GM18526 (cell line): ENCODE results near the gene ZBTB5.

ENCODE experiments used
- POLR2A ChIP-seq: IDR thresholded peaks from 3 replicates; pipeline ENCODE4 v1.6.1; 2011; ENCODE audit not compliant: insufficient read length; ENCODE audit errors: extremely low read depth

The ZBTB5 gene, protein sequence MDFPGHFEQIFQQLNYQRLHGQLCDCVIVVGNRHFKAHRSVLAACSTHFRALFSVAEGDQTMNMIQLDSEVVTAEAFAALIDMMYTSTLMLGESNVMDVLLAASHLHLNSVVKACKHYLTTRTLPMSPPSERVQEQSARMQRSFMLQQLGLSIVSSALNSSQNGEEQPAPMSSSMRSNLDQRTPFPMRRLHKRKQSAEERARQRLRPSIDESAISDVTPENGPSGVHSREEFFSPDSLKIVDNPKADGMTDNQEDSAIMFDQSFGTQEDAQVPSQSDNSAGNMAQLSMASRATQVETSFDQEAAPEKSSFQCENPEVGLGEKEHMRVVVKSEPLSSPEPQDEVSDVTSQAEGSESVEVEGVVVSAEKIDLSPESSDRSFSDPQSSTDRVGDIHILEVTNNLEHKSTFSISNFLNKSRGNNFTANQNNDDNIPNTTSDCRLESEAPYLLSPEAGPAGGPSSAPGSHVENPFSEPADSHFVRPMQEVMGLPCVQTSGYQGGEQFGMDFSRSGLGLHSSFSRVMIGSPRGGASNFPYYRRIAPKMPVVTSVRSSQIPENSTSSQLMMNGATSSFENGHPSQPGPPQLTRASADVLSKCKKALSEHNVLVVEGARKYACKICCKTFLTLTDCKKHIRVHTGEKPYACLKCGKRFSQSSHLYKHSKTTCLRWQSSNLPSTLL

DNA sequence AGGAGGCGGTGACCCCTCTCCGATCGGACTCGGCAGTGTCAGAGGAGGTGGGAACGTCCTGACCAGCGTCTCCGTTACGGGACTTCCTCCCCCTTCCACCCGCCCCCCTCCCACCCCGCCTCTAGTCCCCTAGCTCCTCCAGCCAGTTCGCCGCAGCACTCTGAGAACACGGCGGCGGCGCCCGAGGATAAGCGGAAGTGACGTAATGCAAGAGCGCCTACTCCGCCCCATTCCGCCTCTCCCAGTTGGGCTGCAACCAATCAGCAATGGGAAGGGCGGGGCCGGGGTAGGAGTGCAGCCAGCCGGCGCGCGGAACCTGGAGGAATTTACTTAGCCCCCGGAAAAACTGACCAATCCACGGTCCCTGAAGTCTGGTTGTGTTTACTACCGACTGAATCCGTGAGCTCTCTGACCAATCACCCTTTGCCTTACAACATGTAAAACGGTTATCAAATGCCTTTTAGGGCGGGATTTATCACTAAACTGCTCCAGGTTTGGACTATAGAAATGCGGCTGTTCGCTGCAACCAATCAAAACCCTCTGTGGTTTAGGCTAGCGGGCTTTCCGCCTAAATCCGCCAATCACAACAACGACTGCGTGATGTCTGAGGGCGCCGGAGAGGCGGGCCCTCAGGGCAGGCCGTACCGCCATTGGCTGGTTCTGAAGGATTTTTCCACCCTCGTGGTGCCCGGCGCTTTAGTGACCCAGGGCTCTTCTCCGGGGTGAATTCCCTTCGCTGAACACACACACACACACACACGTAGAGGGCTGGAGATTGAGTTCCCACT is at the start of gene ZBTB5:
TSS of gene ZBTB5 (minus strand) at position 202 of the 788 bp plus-strand sequence. CDS start 22,899 bp downstream, outside the sequence.
- TF ChIP-seq POLR2A: peak; percentile 33

DNA sequence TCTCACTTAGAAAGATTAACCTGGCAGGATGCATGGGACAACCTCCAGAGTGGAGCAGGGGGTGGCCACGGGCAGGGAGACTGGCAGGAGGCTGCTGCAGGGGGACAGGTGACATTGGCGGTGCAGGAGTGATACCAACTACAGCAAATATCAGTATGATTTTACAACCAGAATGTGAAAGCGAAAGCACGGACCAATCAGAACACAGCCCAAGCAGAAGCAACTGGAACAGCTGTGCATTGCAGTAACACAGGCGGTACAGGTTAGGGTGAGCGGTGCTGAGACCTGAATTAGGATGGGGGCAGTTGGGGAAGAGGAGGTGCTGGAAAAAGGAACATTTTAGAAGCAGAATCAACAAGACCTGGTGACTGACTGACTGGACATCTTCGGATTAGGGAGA is 49.7 kb upstream of the ZBTB5 start:
- no peak for TF ChIP-seq POLR2A

DNA sequence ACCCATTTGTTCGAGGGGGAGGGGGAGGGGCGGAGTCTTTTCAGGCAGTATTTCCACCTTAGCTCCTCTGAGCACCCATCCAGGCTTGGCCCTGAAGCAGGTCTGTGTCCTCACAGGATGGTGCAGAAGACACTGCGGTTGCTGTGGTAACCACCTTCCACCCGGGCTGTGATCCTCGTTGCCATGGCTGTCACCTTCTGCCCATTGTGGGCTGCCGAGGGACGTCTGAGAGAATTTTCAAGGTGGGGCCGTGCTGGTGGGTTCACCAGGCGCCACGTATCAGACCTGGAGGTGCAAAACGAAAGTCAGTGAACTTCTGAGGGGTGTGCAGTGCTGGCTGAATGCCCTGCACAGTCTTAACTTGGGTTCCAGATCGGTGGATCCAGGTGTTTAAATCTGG is 47.2 kb upstream of the ZBTB5 start:
- TF ChIP-seq POLR2A: no peak

DNA sequence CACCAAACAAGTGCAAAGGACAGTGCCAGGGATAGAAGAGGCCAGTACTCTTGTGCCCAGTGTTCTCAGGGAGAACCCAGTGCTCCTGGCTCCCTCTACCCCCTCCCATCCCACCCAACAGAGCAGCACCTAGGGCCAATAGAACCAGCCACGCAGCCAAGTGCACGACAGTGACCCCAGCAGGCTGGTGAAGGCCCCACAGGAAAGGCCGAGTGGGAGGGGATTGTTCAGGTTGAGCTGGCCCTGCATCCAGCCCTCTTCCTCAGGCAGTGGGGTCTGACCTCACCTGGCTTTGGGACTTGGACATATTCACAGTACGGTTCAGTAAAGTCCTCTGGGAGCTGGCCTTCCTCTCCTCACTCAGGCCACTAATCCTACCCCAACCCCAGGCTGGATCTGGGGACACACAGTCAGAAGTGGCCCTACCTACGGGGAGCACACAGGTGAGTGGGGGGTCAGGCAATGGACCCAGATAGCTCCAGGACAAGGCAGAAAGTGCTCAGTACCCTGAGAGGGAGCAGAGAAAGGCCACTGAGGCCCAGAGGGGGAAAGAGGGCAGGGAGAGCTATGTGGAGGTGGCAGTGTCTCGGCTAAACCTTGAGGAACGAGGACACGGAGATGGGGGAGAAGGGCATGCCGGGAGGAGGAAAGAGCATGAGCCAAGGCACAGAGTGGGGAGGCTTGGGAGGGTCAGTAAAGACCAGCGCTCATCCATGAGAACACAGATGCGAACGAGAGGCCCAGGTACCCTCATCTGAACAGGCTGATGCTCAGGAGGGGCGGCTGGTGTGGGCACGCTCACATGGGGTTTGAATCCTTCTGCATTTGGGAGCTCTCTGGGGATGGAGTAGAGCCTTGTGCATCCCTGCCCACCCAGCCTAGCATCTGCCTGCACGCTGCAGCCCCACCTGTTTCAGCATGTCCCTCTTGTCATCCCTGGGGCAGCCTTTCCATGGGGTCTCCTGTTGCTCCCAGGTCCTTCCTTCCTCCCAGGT is 46.1 kb upstream of the ZBTB5 start:
- TF ChIP-seq POLR2A: no peak

DNA sequence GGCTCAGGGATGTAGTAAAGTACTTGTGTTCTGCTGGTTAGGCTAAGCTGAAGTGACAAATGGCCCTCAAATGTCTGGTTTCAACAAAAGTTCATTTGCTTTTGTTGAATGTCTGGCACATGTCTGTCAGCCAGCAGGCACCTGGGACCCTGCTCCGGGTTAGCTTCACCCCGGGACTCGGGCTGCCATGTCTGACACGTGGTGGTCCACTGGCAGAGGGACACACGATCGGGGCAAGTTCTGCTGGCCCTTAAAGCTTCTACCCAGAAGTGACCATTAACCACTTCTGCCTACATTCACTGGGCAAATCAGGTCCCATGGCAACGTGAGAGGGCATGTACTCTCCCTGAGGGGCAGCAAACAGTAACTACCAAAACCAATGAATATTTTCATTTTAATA is 44.3 kb upstream of the ZBTB5 start:
- no peak for TF ChIP-seq POLR2A

DNA sequence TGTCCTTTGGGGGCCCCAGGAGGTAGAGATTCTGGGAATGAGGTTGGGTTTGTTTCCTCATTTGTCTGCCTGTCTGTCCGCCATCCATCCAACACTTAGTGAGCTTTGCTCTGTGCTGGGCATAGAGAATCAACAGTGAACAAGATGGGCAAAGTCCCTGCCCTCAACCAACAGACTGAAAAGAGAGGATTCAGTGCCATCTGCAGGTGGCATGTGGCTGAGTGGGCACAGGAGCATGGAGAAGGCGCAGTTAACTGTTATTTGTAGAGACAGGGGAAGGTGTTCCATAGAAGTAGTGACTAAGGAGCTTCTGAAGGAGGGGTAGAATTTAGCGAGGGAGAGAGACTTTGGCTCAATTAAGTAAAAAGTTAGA is 43.6 kb upstream of the ZBTB5 start:
- TF ChIP-seq POLR2A: no peak

DNA sequence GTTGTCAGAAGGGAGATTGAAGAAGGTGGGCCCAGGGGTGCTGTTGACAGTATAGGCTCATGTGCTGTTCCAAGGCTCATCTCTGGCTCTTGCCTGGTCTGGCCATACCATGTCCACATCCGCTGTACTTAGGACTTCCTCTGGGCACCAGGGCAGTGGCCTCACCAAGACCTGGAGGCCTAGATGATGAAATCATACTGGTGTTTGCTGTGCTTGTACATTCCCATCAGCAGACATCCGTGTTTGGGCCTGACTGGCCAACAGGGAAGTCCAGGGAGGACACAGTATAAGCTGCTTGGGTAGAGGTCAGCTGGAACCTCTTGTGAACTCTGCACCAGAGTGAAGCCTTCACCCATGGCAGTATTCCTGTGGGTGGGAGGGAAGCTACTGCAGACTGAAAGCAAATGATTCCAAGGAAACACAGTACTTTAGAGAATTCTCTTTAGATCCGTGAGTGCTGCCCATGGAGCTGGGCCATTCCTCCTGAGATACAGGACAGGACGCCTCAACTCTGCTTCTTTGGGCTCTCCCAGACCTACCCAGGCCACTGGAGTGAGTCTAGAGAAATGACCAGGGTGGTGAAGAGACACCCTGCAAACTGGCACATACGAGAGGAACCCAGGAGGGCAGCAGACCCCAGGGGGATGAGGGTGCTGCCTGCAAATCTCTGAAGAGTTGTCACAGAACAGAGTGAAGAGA is 43.0 kb upstream of the ZBTB5 start:
- no peak for TF ChIP-seq POLR2A

DNA sequence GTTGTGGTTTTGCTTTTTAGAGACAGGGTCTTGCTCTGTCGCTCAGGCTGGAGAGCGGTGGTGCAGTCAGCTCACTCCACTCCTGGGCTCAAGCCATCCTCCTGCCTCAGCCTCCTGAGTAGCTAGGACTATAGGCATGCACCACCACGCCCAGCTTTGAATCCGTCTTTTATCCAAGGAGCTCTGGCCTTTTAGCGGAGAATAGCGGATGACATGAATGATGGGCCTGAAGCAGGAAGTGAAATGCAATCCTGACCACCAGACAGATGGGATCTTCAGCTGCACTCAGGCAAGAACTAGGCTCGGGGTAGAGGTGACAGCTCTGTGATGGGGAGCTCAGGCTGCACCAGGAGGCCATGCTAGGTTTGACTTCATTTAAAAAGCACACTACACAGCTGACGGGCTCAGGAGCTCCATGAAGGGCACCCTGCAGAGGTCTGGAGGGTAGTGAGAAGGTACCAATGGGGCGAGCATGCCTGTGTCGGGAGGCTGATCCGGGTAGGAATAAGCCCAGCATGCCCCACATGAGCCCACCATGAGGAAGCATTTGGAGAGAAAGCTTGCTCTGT is 42.4 kb upstream of the ZBTB5 start:
- TF ChIP-seq POLR2A: no peak

DNA sequence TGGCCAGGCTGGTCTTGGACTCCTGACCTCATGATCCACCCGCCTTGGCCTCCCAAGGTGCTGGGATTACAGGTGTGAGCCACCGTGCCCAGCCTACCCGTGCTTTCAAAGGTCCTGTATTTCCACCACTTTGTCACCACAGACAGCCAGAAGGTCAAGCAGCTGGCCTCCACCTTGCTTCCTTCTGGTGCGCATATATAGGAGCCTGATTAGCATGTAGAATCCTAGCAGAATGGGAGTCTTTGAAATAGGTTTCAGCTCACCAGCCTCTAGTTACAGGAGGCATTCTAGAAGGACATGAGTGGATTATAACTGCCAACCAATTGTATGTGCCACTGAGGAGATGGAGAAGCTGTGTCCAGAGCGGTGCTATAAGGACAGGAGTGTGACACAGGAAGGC is 39.4 kb upstream of the ZBTB5 start:
- no peak for TF ChIP-seq POLR2A

DNA sequence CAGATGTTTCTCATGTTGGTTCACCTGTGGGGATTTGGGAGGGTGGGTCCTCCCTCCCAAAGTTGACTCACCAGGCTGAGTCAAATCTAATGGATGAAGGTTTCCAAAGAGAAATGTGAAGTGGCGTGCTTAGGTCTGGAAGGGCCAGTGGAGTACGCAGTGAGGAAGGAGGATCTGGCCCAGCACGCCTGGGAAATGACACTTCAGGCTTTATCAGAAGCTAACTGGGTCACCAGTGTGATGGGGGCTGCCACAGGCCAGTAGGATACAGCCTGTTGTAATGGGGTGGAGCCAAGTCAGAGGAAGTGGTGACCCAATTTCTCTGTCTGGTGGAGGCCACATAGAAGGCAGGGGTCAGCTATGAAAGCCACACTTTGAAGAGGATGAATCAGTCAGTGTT is 38.5 kb upstream of the ZBTB5 start:
- no peak for TF ChIP-seq POLR2A

DNA sequence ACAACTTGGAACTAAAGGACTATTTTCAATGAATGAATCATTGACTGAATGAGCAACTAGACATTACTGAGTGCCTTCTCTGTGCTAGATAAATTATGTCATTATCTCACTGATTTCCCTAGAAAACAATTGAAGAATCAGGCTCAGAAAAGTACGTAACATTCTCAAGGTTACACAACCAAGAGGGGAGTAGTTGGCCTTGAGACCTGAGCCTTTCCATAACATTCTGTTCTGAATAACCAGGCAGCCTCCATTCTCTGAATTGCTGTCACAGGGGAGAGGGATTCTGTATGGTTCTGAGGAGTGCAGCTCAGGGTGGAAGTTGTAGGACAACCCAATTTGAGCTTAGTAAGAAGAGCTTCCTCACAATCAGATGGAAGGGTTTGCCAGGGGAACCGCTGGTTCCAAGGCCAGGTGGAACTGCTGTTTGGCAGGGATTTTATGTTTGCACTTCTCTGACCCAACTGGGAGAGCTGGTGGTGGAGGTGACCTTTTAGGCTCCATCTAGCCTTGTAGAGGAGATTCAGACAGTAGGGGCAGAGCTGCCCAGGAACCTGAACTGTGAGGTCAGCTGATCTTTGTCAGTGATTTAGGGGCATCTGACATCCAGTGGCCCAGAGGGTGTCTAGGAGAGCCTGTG is 36.8 kb upstream of the ZBTB5 start:
- TF ChIP-seq POLR2A: no peak

DNA sequence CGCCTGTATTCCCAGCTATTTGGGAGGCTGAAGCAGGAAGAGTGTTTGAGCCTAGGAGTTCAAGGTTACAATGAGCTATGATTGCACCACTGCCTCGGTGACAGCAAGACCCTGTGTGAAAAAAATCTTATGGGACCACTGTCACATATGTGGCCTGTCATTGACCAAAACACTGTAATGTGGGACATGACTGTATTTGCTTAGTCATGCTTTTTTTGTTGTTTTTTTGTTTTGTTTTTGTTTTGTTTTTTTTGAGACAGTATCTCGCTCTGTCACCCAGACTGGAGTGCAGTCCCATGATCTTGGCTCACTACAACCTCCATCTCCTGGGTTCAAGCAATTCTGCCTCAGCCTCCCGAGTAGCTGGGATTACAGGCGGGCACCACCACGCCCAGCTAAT is 34.0 kb upstream of the ZBTB5 start:
- TF ChIP-seq POLR2A: no peak

DNA sequence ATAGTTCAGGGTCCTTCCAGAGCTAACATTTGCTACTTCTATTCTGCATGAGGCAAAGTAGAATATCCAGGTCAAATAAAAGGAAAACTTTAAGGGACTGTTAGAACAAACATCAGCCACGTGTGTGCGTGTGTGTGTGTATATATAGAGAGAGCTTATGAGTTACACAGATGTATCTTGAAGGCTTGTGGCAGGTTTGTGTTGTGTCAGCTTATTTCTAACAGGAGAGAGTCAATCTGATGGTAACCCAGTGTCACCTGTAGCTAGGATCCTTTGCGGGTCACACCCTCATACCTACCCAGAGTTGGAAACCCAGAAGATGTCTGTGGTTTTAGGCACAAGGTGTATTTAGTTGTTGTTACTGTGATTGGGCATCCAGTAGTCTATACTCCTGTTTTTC is 33.2 kb upstream of the ZBTB5 start:
- no peak for TF ChIP-seq POLR2A
